IMR-90 (cell line): Measurements from ENCODE around the gene MYO5A. TPM values are rescaled to one million over a fixed set of nuclear protein-coding genes. Genes with fewer than 3 reads are reported as not detected.

Experiments
- ATAC-seq: fragments of 200-7000 bp; cut with Tn5 transposase; 2 replicates; pipeline ENCODE4 v1.9.1; 2020; ENCODE audit warnings: low read depth, mild to moderate bottlenecking, moderate library complexity
- BruUV-seq: library from RNA; stranded (reverse); fragments of 400-500 nt; replicated peaks from 2 replicates; lab custom pipeline; 2021; lab: Mats Ljungman, UMichigan
- CTCF ChIA-PET: fragments of 300-600 bp; formaldehyde crosslinking; extraction: SDS; loops from one replicate; lab custom pipeline; 2021; ENCODE audit warnings: antibody characterized with exemption; lab: Yijun Ruan, JAX
- POLR2A ChIA-PET: fragments of 300-600 bp; sonication (Branson Sonifier 250); formaldehyde crosslinking; loops from one replicate; lab custom pipeline; 2022; ENCODE audit warnings: antibody characterized with exemption; ENCODE audit not compliant: unreplicated experiment; lab: Charles Lee
- DNase-seq: peaks from one replicate; pipeline ENCODE4 v3.0.0; 2013
- H2AFZ ChIP-seq: replicated peaks from 2 replicates; pipeline ENCODE3; 2013; ENCODE audit warnings: low read length, mild to moderate bottlenecking; ENCODE audit not compliant: poor library complexity
- H2AK5ac ChIP-seq: 2 replicates; pipeline ENCODE4 v1.6.1; 2013; ENCODE audit warnings: low read depth, low read length, inconsistent platforms
- H2AK9ac ChIP-seq: replicated peaks from 2 replicates; pipeline ENCODE3; 2013; ENCODE audit warnings: mild to moderate bottlenecking, low read depth, low read length, moderate library complexity; ENCODE audit not compliant: poor library complexity
- H2BK120ac ChIP-seq: 2 replicates; pipeline ENCODE4 v1.6.1; 2013; ENCODE audit warnings: low read depth, low read length, inconsistent platforms
- H2BK15ac ChIP-seq: 3 replicates; pipeline ENCODE4 v1.6.1; 2013; ENCODE audit warnings: low read depth, low read length, inconsistent platforms
- H2BK20ac ChIP-seq: 2 replicates; pipeline ENCODE4 v1.6.1; 2013; ENCODE audit warnings: low read depth, mild to moderate bottlenecking, inconsistent platforms, low read length, moderate library complexity
- H2BK5ac ChIP-seq: 2 replicates; pipeline ENCODE4 v1.6.1; 2013; ENCODE audit warnings: mild to moderate bottlenecking, low read depth, low read length, inconsistent platforms; ENCODE audit not compliant: poor library complexity, severe bottlenecking
- H3K14ac ChIP-seq: replicated peaks from 2 replicates; pipeline ENCODE4 v1.6.1; 2013; ENCODE audit warnings: low read depth, low read length, inconsistent platforms
- H3K18ac ChIP-seq: 2 replicates; pipeline ENCODE4 v1.6.1; 2013; ENCODE audit warnings: low read depth, low read length, control low read depth
- H3K23ac ChIP-seq: 2 replicates; pipeline ENCODE4 v1.6.1; 2013; ENCODE audit warnings: low read depth, low read length, inconsistent platforms
- H3K27ac ChIP-seq: 2 replicates; pipeline ENCODE4 v1.5.1; 2013; ENCODE audit warnings: mild to moderate bottlenecking, control low read depth, low read length; ENCODE audit not compliant: insufficient read depth
- H3K27me3 ChIP-seq: 2 replicates; pipeline ENCODE4 v1.6.1; 2013; ENCODE audit warnings: low read length; ENCODE audit not compliant: control insufficient read depth, insufficient read depth
- H3K36me3 ChIP-seq: 2 replicates; pipeline ENCODE4 v1.6.1; 2013; ENCODE audit warnings: low read length, mixed read lengths; ENCODE audit not compliant: control insufficient read depth, insufficient read depth
- H3K4ac ChIP-seq: 2 replicates; pipeline ENCODE4 v1.6.1; 2013; ENCODE audit warnings: low read depth, low read length, inconsistent platforms
- H3K4me1 ChIP-seq: 2 replicates; pipeline ENCODE4 v1.6.1; 2013; ENCODE audit warnings: low read length, mixed read lengths; ENCODE audit not compliant: control insufficient read depth, insufficient read depth
- H3K4me2 ChIP-seq: 2 replicates; pipeline ENCODE4 v1.6.1; 2013; ENCODE audit warnings: low read depth, mild to moderate bottlenecking, control low read depth, low read length, moderate library complexity
- H3K4me3 ChIP-seq: 2 replicates; pipeline ENCODE4 v1.5.1; 2013; ENCODE audit warnings: low read depth, mild to moderate bottlenecking, control low read depth, low read length, moderate library complexity; ENCODE audit not compliant: insufficient read depth
- H3K56ac ChIP-seq: 2 replicates; pipeline ENCODE4 v1.6.1; 2013; ENCODE audit warnings: low read length, inconsistent platforms; ENCODE audit not compliant: insufficient read depth; ENCODE audit errors: extremely low read depth
- H3K79me1 ChIP-seq, 2 experiments: 2 replicates each; pipeline ENCODE4 v1.6.1; 2013; ENCODE audit warnings: low read length in 2 of 2, inconsistent platforms in 1 of 2, low read depth in 1 of 2
- H3K9ac ChIP-seq: 2 replicates; pipeline ENCODE4 v1.6.1; 2013; ENCODE audit warnings: low read depth, low read length, control low read depth
- H3K9me1 ChIP-seq: 2 replicates; pipeline ENCODE4 v1.6.1; 2013; ENCODE audit warnings: low read length, inconsistent platforms; ENCODE audit not compliant: insufficient read depth
- H3K9me3 ChIP-seq: 2 replicates; pipeline ENCODE4 v1.6.1; 2013; ENCODE audit warnings: low read length; ENCODE audit not compliant: control insufficient read depth, insufficient read depth
- H4K20me1 ChIP-seq: 2 replicates; pipeline ENCODE4 v1.6.1; 2013; ENCODE audit warnings: low read length, inconsistent platforms; ENCODE audit not compliant: insufficient read depth
- H4K5ac ChIP-seq: 2 replicates; pipeline ENCODE4 v1.6.1; 2013; ENCODE audit warnings: mild to moderate bottlenecking, low read depth, low read length, control low read depth
- H4K8ac ChIP-seq, 2 experiments: 2 replicates each; pipeline ENCODE4 v1.6.1; 2013; ENCODE audit warnings: low read depth in 2 of 2, low read length in 2 of 2, control low read depth in 1 of 2, inconsistent platforms in 1 of 2
- H4K91ac ChIP-seq: 2 replicates; pipeline ENCODE4 v1.6.1; 2013; ENCODE audit warnings: low read depth, low read length, inconsistent platforms; ENCODE audit not compliant: insufficient read depth
- ELK1 ChIP-seq: fragments of 150-350 bp; IDR thresholded peaks from 2 replicates; pipeline ENCODE4 v1.6.1; 2016; ENCODE audit warnings: low read depth, mild to moderate bottlenecking, low read length, moderate library complexity, borderline replicate concordance
- MAZ ChIP-seq: IDR thresholded peaks from 2 replicates; pipeline ENCODE4 v1.6.1; 2012; ENCODE audit warnings: low read depth, mild to moderate bottlenecking, low read length, improper control_type of control experiment, moderate library complexity, borderline replicate concordance
- SMC3 ChIP-seq: fragments of 150-350 bp; IDR thresholded peaks from 2 replicates; pipeline ENCODE4 v1.6.1; 2016; ENCODE audit warnings: low read depth, mild to moderate bottlenecking, antibody characterized with exemption, low read length, moderate library complexity
- WGBS, 2 experiments: methylation state at CpG; one replicate each; pipeline versions ENCODE4 v1.1.5 to v1.1.7; 2013; ENCODE audit warnings: missing lambda C conversion rate in 2 of 2; ENCODE audit not compliant: insufficient read length in 1 of 2; ENCODE audit errors: extremely low coverage in 2 of 2; 5-methylcytosine and 5-hydroxymethylcytosine counted together
- dilution Hi-C: fragments of 300-500 bp; cut with HindIII; formaldehyde crosslinking; loops from one replicate; pipeline ENCODE4 v1.14.3; 2018; ENCODE audit warnings: low sequenced_read_pairs; ENCODE audit not compliant: unreplicated experiment
- in situ Hi-C: fragments of 300-500 bp; cut with MboI; formaldehyde crosslinking; loops from 3 replicates; pipeline ENCODE4 v1.14.3; 2019; ENCODE audit warnings: low sequenced_read_pairs, inconsistent platforms, mixed read lengths
- intact Hi-C: fragments of 100-400 bp; cut with micrococcal nuclease; formaldehyde crosslinking; loops from 2 replicates; pipeline ENCODE4 v1.10.0; 2022
- microRNA-seq, 2 experiments: library from miRNA; stranded (forward) in 1 of 2; unstranded in 1 of 2; fragments of 10-50 nt in 1 of 2; fragments of <30 nt in 1 of 2; gene quantifications in 1 of 2; microRNA quantifications in 1 of 2; one replicate each; pipeline versions ENCODE3 to v1.1.0; 2013 to 2020; ENCODE audit not compliant: insufficient read depth in 1 of 2, insufficient read length in 1 of 2, unreplicated experiment in 1 of 2
- polyA plus RNA-seq, 3 experiments: library from polyadenylated mRNA; depleted of rRNA; stranded (reverse); fragments of >200 nt; gene quantifications; 2 replicates each; pipeline ENCODE4 v1.2.3, GENCODE V29; 2012; ENCODE audit warnings: low replicate concordance in 1 of 3
- small RNA-seq, 5 experiments: library from RNA; depleted of rRNA; stranded (forward); fragments of <200 nt; gene quantifications; one replicate each; pipeline ENCODE3, GENCODE V24; 2012
- total RNA-seq: library from RNA; depleted of rRNA; stranded (reverse); fragments of >200 nt; gene quantifications from 2 replicates; pipeline ENCODE4 v1.2.3, GENCODE V29; 2012; rRNA removed

The MYO5A gene
- total and polyA plus RNA-seq, 2 of the 4 experiments (the other 2 are of a cell fraction) = 19.4 to 69.2 TPM

GRCh38 chr15:52257734-52258062 is 271.0 kb downstream of the MYO5A start:
- BruUV-seq = no TSS peak
- no peak overlapping the region for H2AK9ac ChIP-seq
- dilution Hi-C loops = no loop called here
- no peak overlapping the region for H3K18ac ChIP-seq
- peak overlapping the region; percentile 21; the same call in 1 of the 2 replicates for H4K91ac ChIP-seq
- H3K36me3 ChIP-seq = no peaks in the 10 kb centered on the region
- H4K20me1 ChIP-seq = no peaks in the 10 kb centered on the region
- H3K4me2 ChIP-seq = no peak overlapping the region
- H3K9me1 ChIP-seq = peaks cover 18% of the 10 kb centered on the region
- H3K4me3 ChIP-seq = no peak overlapping the region
- H3K23ac ChIP-seq = no peak overlapping the region
- ATAC-seq (no peak), DNase-seq (peak; percentile 13)
- no peak overlapping the region for H3K9ac ChIP-seq
- no peaks in the 10 kb centered on the region for H3K9me3 ChIP-seq
- no peak overlapping the region for H2BK15ac ChIP-seq
- H3K56ac ChIP-seq = no peak overlapping the region
- no peak overlapping the region; the same call in 1 of the 2 replicates for H3K14ac ChIP-seq
- 59% methylated on average over 3 of the region's 5 CpGs; no CpG with 5 or more reads in 1 of the 2 experiments for WGBS, 2 experiments
- H2AK5ac ChIP-seq = 0 out of 2 replicates have a peak overlapping the region, but pooled peaks have one; percentile 2
- H2BK120ac ChIP-seq = no peak overlapping the region
- no peaks in the 10 kb centered on the region for H3K27me3 ChIP-seq
- H2BK5ac ChIP-seq = no peak overlapping the region
- H3K79me1 ChIP-seq = no peaks in the 10 kb centered on the region
- H4K8ac ChIP-seq = no peak overlapping the region
- intact Hi-C loops = loop anchor here (2.0 to 10.0 kb wide), 3 partner anchors 271 to 417 kb away; partner anchors contain the start of genes ARPP19, ATOSA and MYO5A
- peaks cover 14% of the 10 kb centered on the region for H3K4me1 ChIP-seq
- H3K27ac ChIP-seq = no peak overlapping the region
- H4K5ac ChIP-seq = no peak overlapping the region
- POLR2A ChIA-PET = no interaction called here
- no peak overlapping the region for H3K4ac ChIP-seq
- H2BK20ac ChIP-seq = no peak overlapping the region
- no peak overlapping the region for H2AFZ ChIP-seq
- CTCF ChIA-PET = interaction anchor here (1.5 to 2.1 kb wide), 2 partner anchors 207 to 307 kb away, joined by 3 to 5 read pairs; no protein-coding TSS in a partner anchor
- TF ChIP-seq SMC3 (no peak), ELK1 (no peak), MAZ (no peak)
- in situ Hi-C loops = no loop called here

Small RNAs within 50 kb of the gene (microRNA-seq; reads per million reads assigned to microRNA genes)
- 0 to 1.0 reads per million in 2 experiments for gene MIR1266

Small RNAs within 50 kb of the gene (small RNA-seq; reads per million reads assigned to genes)
- gene MIR1266 = 0 to 0.49 (median 0) reads per million in 5 experiments

Other genes starting within 250 kb of the MYO5A start
- under 0.01 TPM in 2 replicates for gene MYO5C, start 233.1 kb downstream of the MYO5A start, total RNA-seq
- gene MYO5C, start 233.1 kb downstream of the MYO5A start, polyA plus RNA-seq (2012; rRNA removed) = 0.03 and 0.07 TPM in 2 replicates
- gene ARPP19, start 40.1 kb upstream of the MYO5A start, total RNA-seq = 65.2 and 118 TPM in 2 replicates
- gene ARPP19, start 40.1 kb upstream of the MYO5A start, polyA plus RNA-seq (2012; rRNA removed) = 23.6 and 33.4 TPM in 2 replicates
- gene ATOSA, start 150.5 kb upstream of the MYO5A start, total RNA-seq = 17.2 and 23.9 TPM in 2 replicates
- gene ATOSA, start 150.5 kb upstream of the MYO5A start, polyA plus RNA-seq (2012; rRNA removed) = 9.4 and 13.2 TPM in 2 replicates